ENCODE measurements around the gene MGAM2.

- TF ChIP-seq CTCF (IDR thresholded peaks at IDR 0.05) (no peak), POLR2A (IDR thresholded peaks at IDR 0.05) (no peak)
Observed at GRCh38 chr7:142185069-142185468, 73.6 kb downstream of the MGAM2 start.

Data from ovary (tissue), 3 donors.